Adrenal gland (tissue), 5 donors: ENCODE measurements around the gene YWHAQ.

Source experiments
- CTCF ChIP-seq, 6 experiments: fragments of 450-650 bp in 4 of 6; fragments of 200-600 bp in 2 of 6; sonication (generic) in 1 of 6; IDR thresholded peaks; 1 replicate in 5 of 6; 2 replicates in 1 of 6; pipeline versions ENCODE4 v1.5.1 to v1.8.0; 2016 to 2021; ENCODE audit warnings: antibody characterized with exemption in 6 of 6, mild to moderate bottlenecking in 2 of 6, moderate library complexity in 1 of 6
- POLR2A ChIP-seq, 2 donors: fragments of 450-650 bp; IDR thresholded peaks; one replicate each; pipeline ENCODE4 v1.6.1; 2017; ENCODE audit warnings: antibody characterized with exemption in 2 of 2, mild to moderate bottlenecking in 2 of 2, moderate library complexity in 1 of 2
- donor health status: DM: no; HTN: no; CAD: no.

- no peak for TF ChIP-seq CTCF (IDR thresholded peaks at IDR 0.05)
- no peak for TF ChIP-seq POLR2A (IDR thresholded peaks at IDR 0.05)
These were observed 21.5 kb upstream of the YWHAQ start for GRCh38 chr2:9652267-9652666.
